PC-3 (cell line): ENCODE measurements around the gene LY6G6F.

Experiments used
- CTCF ChIP-seq: fragments of 300-600 bp; sonication (generic); conservative IDR thresholded peaks from 2 replicates; pipeline ENCODE4 v1.5.1; 2017; ENCODE audit warnings: antibody characterized with exemption, low read depth, mild to moderate bottlenecking, low read length
- EZH2 ChIP-seq: fragments of 300-600 bp; sonication (generic); IDR thresholded peaks from one replicate; pipeline ENCODE4 v1.6.1; 2017; ENCODE audit warnings: antibody characterized with exemption, mild to moderate bottlenecking, low read length; ENCODE audit not compliant: unreplicated experiment
- EZH2phosphoT487 ChIP-seq: fragments of 300-600 bp; sonication (generic); IDR thresholded peaks from 2 replicates; pipeline ENCODE4 v1.6.1; 2018; ENCODE audit warnings: mild to moderate bottlenecking, antibody characterized with exemption, low read length, borderline replicate concordance

GRCh38 chr6:31692886-31693285 is 13.8 kb upstream of the LY6G6F start:
- TF ChIP-seq CTCF (no peak), EZH2 (no peak), EZH2phosphoT487 (no peak)
